GM19372 (cell line): Measurements from ENCODE around the gene ANXA5.
"Not testable (repeated sequence)": the region's sequence is repeated elsewhere in the genome, so short reads cannot be mapped to it uniquely, and the experiment has no call there.

Experiments used
- ATAC-seq: cut with Tn5 transposase; IDR thresholded peaks from one replicate; pipeline ENCODE4 v1.9.1; 2021; ENCODE audit warnings: mild to moderate bottlenecking, low read depth, moderate library complexity; ENCODE audit not compliant: unreplicated experiment

Gene ANXA5

GRCh38 chr4:121696581-121697461 lies at the start of gene ANXA5:
Gene ANXA5, minus strand, starts transcription at chr4:121696980. Its CDS starts 391 bp downstream, at chr4:121696589.
- peak; percentile 87 for ATAC-seq

- no peak for ATAC-seq
These were observed 46.0 kb upstream of the ANXA5 start for GRCh38 chr4:121742794-121743193.

- ATAC-seq, result no peak
These were observed 45.0 kb upstream of the ANXA5 start for GRCh38 chr4:121741751-121742150.

GRCh38 chr4:121740796-121741409 lies 44.1 kb upstream of the ANXA5 start:
- ATAC-seq, result no peak

- no peak for ATAC-seq
These were observed 42.8 kb upstream of the ANXA5 start for GRCh38 chr4:121739575-121739974.

GRCh38 chr4:121738780-121739535 lies 42.2 kb upstream of the ANXA5 start:
- no peak for ATAC-seq

GRCh38 chr4:121737846-121738554 lies 41.2 kb upstream of the ANXA5 start:
- ATAC-seq, result no peak

- ATAC-seq, result no peak
These were observed 40.1 kb upstream of the ANXA5 start for GRCh38 chr4:121736735-121737351.

GRCh38 chr4:121734571-121734970 lies 37.8 kb upstream of the ANXA5 start:
- ATAC-seq, result no peak

- ATAC-seq, result no peak
These were observed 37.2 kb upstream of the ANXA5 start for GRCh38 chr4:121733942-121734341.

GRCh38 chr4:121729753-121730152 lies 33.0 kb upstream of the ANXA5 start:
- ATAC-seq, result not testable (repeated sequence)

GRCh38 chr4:121728798-121729226 lies 32.0 kb upstream of the ANXA5 start:
- no peak for ATAC-seq

GRCh38 chr4:121728066-121728465 lies 31.3 kb upstream of the ANXA5 start:
- ATAC-seq, result no peak

GRCh38 chr4:121726642-121727268 lies 30.0 kb upstream of the ANXA5 start:
- peak; percentile 98 for ATAC-seq

- no peak for ATAC-seq
These were observed 27.9 kb upstream of the ANXA5 start for GRCh38 chr4:121724671-121725070.

GRCh38 chr4:121721700-121722099 lies 24.9 kb upstream of the ANXA5 start:
- ATAC-seq, result no peak

- no peak for ATAC-seq
These were observed 23.3 kb upstream of the ANXA5 start for GRCh38 chr4:121720109-121720508.

- ATAC-seq, result no peak
These were observed 21.0 kb upstream of the ANXA5 start for GRCh38 chr4:121717680-121718237.

GRCh38 chr4:121714548-121714947 lies 17.8 kb upstream of the ANXA5 start:
- no peak for ATAC-seq
